Keratinocyte (primary cell): ENCODE data around the gene ADAMTS2. TPM values are rescaled to one million over a fixed set of nuclear protein-coding genes. Genes with fewer than 3 reads are reported as not detected.

ENCODE experiments used
- DNase-seq: peaks from one replicate; pipeline ENCODE4 v3.0.0-alpha.2; 2011; ENCODE audit warnings: low read depth, missing footprints, low spot score
- FAIRE-seq: peaks from 2 replicates; lab custom pipeline; 2011; peaks lifted over from hg19 to GRCh38; lab: Jason Lieb, UNC
- H2AFZ ChIP-seq: 2 replicates; pipeline ENCODE4 v1.6.0; 2012; ENCODE audit warnings: low read length, control low read depth, inconsistent platforms; ENCODE audit not compliant: control insufficient read depth
- H3K27ac ChIP-seq: 2 replicates; pipeline ENCODE4 v1.5.1; 2011; ENCODE audit warnings: low read length; ENCODE audit not compliant: control insufficient read depth, insufficient read depth
- H3K27me3 ChIP-seq: 3 replicates; pipeline ENCODE4 v1.6.0; 2011; ENCODE audit warnings: low read length; ENCODE audit not compliant: control insufficient read depth, insufficient read depth; ENCODE audit errors: extremely low read depth
- H3K36me3 ChIP-seq, 2 experiments: 2 replicates in 1 of 2; 3 replicates in 1 of 2; pipeline ENCODE4 v1.5.1; 2011; ENCODE audit warnings: low read length in 2 of 2, mild to moderate bottlenecking in 1 of 2; ENCODE audit not compliant: control insufficient read depth in 2 of 2, insufficient read depth in 2 of 2; ENCODE audit errors: extremely low read depth in 1 of 2
- H3K4me1 ChIP-seq: 3 replicates; pipeline ENCODE4 v1.5.1; 2011; ENCODE audit warnings: low read length; ENCODE audit not compliant: control insufficient read depth, insufficient read depth; ENCODE audit errors: extremely low read depth
- H3K4me2 ChIP-seq: 3 replicates; pipeline ENCODE4 v1.6.0; 2011; ENCODE audit warnings: low read depth, low read length; ENCODE audit not compliant: control insufficient read depth, insufficient read depth; ENCODE audit errors: extremely low read depth
- H3K4me3 ChIP-seq, 3 experiments: fragments of 200-600 bp in 1 of 3; sonication (generic) in 1 of 3; 2 replicates in 2 of 3; 3 replicates in 1 of 3; pipeline ENCODE4 v1.5.1; 2011 to 2016; ENCODE audit warnings: low read length in 3 of 3, mild to moderate bottlenecking in 3 of 3, control low read depth in 2 of 3, inconsistent platforms in 1 of 3, low read depth in 1 of 3, mixed read lengths in 1 of 3, mixed run types in 1 of 3, moderate library complexity in 1 of 3; ENCODE audit not compliant: control insufficient read depth in 2 of 3, insufficient read depth in 2 of 3; ENCODE audit errors: extremely low read depth in 1 of 3
- H3K79me2 ChIP-seq: 2 replicates; pipeline ENCODE4 v1.6.0; 2012; ENCODE audit warnings: low read length; ENCODE audit not compliant: control insufficient read depth, insufficient read depth
- H3K9ac ChIP-seq: 3 replicates; pipeline ENCODE4 v1.6.0; 2011; ENCODE audit warnings: low read length; ENCODE audit not compliant: control insufficient read depth, insufficient read depth; ENCODE audit errors: extremely low read depth
- H3K9me1 ChIP-seq: 3 replicates; pipeline ENCODE4 v1.6.0; 2011; ENCODE audit warnings: low read length; ENCODE audit not compliant: control insufficient read depth, insufficient read depth; ENCODE audit errors: extremely low read depth
- H3K9me3 ChIP-seq: 2 replicates; pipeline ENCODE4 v1.5.1; 2012; ENCODE audit warnings: low read depth, low read length; ENCODE audit not compliant: control insufficient read depth
- H4K20me1 ChIP-seq: 3 replicates; pipeline ENCODE4 v1.6.0; 2011; ENCODE audit warnings: low read length; ENCODE audit not compliant: control insufficient read depth, insufficient read depth; ENCODE audit errors: extremely low read depth
- EZH2 ChIP-seq: IDR thresholded peaks from one replicate; pipeline ENCODE4 v1.6.1; 2012; ENCODE audit warnings: inconsistent platforms, mild to moderate bottlenecking, low read length, moderate library complexity
- dilution Hi-C: fragments of 300-500 bp; cut with MboI; formaldehyde crosslinking; loops from one replicate; pipeline ENCODE4 v1.7.0; 2020; ENCODE audit warnings: low sequenced_read_pairs; ENCODE audit not compliant: extremely low pct_ligation_motif_present
- polyA plus RNA-seq, 5 experiments: library from polyadenylated mRNA; depleted of rRNA in 3 of 5; stranded (reverse) in 3 of 5; stranded (forward) in 1 of 5; unstranded in 1 of 5; fragments of >200 nt; gene quantifications; 1 replicate in 1 of 5; 2 replicates in 3 of 5; 3 replicates in 1 of 5; pipeline versions ENCODE4 v1.2.1 to v1.2.3, GENCODE V29; 2011 to 2012; ENCODE audit warnings: missing spikeins in 2 of 5, low read depth in 1 of 5, low replicate concordance in 1 of 5
- small RNA-seq, 3 experiments: library from RNA; depleted of rRNA; stranded (forward); fragments of <200 nt; gene quantifications; one replicate each; pipeline ENCODE3, GENCODE V24; 2012; ENCODE audit warnings: low read depth in 3 of 3, low replicate concordance in 1 of 3; ENCODE audit not compliant: insufficient read length in 3 of 3
- TF ChIP-seq, protein P1 (sequence below), 3 experiments: IDR thresholded peaks in 1 of 3; conservative IDR thresholded peaks in 1 of 3; optimal IDR thresholded peaks in 1 of 3; 2 replicates in 2 of 3; 3 replicates in 1 of 3; pipeline versions ENCODE3 to v1.5.1; 2011; ENCODE audit warnings: low read length in 3 of 3, mild to moderate bottlenecking in 3 of 3, moderate library complexity in 2 of 3, control low read depth in 1 of 3, inconsistent platforms in 1 of 3; ENCODE audit not compliant: insufficient read depth in 2 of 3; ENCODE audit errors: extremely low read depth in 1 of 3

Gene ADAMTS2
- polyA plus RNA-seq, 1 donor (not counting 4 experiments of a cell fraction or from before 2014, with no cell fraction given), result not detected

DNA sequence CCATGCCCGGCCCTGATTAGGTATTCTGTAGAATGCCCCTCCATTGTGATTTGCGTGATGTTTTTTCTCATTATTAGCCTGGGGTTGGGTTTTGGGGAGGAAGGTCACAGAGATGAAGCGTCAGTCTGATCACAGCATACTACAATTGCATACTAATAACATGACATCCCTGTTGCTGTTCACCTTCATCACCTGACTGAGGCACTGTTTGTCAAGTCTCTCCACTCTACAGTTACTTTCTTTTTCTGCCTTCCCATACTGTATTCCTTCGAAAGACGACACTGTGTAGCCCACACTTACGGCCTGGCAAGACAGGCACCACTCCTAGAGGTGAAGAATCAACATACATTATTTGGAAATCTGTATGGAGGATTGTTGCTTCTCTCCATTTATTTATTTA lies 279.6 kb downstream of the ADAMTS2 start:
- Histone ChIP-seq H3K9me1 (no peaks in the 10 kb centered on the region), H3K27ac (no peak overlapping the region), H4K20me1 (no peaks in the 10 kb centered on the region), H3K79me2 (peaks cover 5% of the 10 kb centered on the region), H3K4me1 (peaks cover 5% of the 10 kb centered on the region), H3K9me3 (peaks cover 3% of the 10 kb centered on the region), H3K36me3 (no peaks in the 10 kb centered on the region), H3K4me2 (no peak overlapping the region), H2AFZ (no peak overlapping the region), H3K9ac (no peak overlapping the region), H3K27me3 (no peaks in the 10 kb centered on the region), H3K4me3 (no peak overlapping the region)
- dilution Hi-C loops, result no loop called here
- TF ChIP-seq EZH2, result no peak
- TF ChIP-seq, protein P1, sequence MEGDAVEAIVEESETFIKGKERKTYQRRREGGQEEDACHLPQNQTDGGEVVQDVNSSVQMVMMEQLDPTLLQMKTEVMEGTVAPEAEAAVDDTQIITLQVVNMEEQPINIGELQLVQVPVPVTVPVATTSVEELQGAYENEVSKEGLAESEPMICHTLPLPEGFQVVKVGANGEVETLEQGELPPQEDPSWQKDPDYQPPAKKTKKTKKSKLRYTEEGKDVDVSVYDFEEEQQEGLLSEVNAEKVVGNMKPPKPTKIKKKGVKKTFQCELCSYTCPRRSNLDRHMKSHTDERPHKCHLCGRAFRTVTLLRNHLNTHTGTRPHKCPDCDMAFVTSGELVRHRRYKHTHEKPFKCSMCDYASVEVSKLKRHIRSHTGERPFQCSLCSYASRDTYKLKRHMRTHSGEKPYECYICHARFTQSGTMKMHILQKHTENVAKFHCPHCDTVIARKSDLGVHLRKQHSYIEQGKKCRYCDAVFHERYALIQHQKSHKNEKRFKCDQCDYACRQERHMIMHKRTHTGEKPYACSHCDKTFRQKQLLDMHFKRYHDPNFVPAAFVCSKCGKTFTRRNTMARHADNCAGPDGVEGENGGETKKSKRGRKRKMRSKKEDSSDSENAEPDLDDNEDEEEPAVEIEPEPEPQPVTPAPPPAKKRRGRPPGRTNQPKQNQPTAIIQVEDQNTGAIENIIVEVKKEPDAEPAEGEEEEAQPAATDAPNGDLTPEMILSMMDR (optimal IDR thresholded peaks at IDR 0.05 in 1 of 3, IDR thresholded peaks at IDR 0.05 in 1 of 3, conservative IDR thresholded peaks at IDR 0.05 in 1 of 3; ENCODE audit: extremely low read depth in 1 of 3, insufficient read depth in 2 of 3, low read length in 3 of 3), result no peak
- DNase-seq (no peak), FAIRE-seq (no peak)

DNA sequence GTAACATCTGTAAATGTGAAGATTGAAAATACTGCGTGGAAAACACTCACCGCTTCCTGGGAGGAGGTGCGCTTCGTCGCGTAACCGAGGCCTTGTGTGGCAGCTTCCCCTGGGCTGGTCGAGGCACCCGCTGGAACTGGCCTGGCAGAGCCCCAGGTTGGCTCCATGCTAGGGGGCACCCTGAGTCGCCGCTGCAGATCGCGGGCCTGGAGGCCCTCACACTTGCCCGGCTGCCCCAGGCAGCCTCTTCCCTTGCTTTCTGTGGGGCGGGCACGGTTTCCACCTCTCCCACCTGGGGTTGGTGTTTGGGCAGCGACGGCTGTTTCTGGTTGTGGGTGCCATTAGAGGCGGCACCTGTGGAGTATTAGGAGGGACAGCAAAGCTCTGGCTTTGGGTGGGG lies 284.2 kb downstream of the ADAMTS2 start:
- no peaks in the 10 kb centered on the region for H3K27me3 ChIP-seq
- TF ChIP-seq EZH2, result no peak
- TF ChIP-seq, protein P1 (optimal IDR thresholded peaks at IDR 0.05 in 1 of 3, IDR thresholded peaks at IDR 0.05 in 1 of 3, conservative IDR thresholded peaks at IDR 0.05 in 1 of 3; ENCODE audit: extremely low read depth in 1 of 3, insufficient read depth in 2 of 3, low read length in 3 of 3), result no peak
- H3K9me3 ChIP-seq, result no peaks in the 10 kb centered on the region
- dilution Hi-C loops, result no loop called here
- no peaks in the 10 kb centered on the region for H3K9me1 ChIP-seq
- peaks cover 6% of the 10 kb centered on the region for H3K79me2 ChIP-seq
- no peaks in the 10 kb centered on the region for H3K36me3 ChIP-seq
- peak overlapping the region; percentile 72 for H3K9ac ChIP-seq
- peaks cover 7% of the 10 kb centered on the region for H3K4me1 ChIP-seq
- DNase-seq, result no peak
- peak overlapping the region; percentile 80 to 82 (median 80) for H3K4me3 ChIP-seq
- no peaks in the 10 kb centered on the region for H4K20me1 ChIP-seq
- H3K27ac ChIP-seq, result no peak overlapping the region
- peak overlapping the region; percentile 97 for H2AFZ ChIP-seq
- H3K4me2 ChIP-seq, result peak overlapping the region; percentile 87
- FAIRE-seq, result no peak

Small RNAs within 50 kb of the gene (small RNA-seq; reads per million reads assigned to genes)
- 0 to 0.33 (median 0) reads per million in 3 experiments for gene AC109479.2

Other genes starting within 250 kb of the ADAMTS2 start
- gene RUFY1, start 205.1 kb upstream of the ADAMTS2 start, polyA plus RNA-seq, result 21.4 to 25.2 TPM (median 21.9 TPM) in 3 replicates